ENCODE results near the gene PPP3R2. TPM values are rescaled to one million over a fixed set of nuclear protein-coding genes. Genes with fewer than 3 reads are reported as not detected.

PPP3R2 gene
- total RNA-seq, 1 donor from 2014 or later = not detected

- TF ChIP-seq POLR2AphosphoS5 (IDR thresholded peaks at IDR 0.05; ENCODE audit: insufficient read depth in 1 of 2, low read depth in 1 of 2) = no peak
- no peak for TF ChIP-seq CTCF (IDR thresholded peaks at IDR 0.05)
- TF ChIP-seq POLR2A (IDR thresholded peaks at IDR 0.05) = no peak
- intact Hi-C loops (cut with DNase I) = no loop called here
Observed at GRCh38 chr9:101604296-101604695, 9.5 kb upstream of the PPP3R2 start.

GRCh38 chr9:101601904-101602765 lies 7.4 kb upstream of the PPP3R2 start:
- DNase-seq (ENCODE audit: extremely low spot score in 2 of 2) = no peak
- no peak overlapping the region for H3K4me3 ChIP-seq
- no peaks in the 10 kb centered on the region for H3K9me3 ChIP-seq
- no peaks in the 10 kb centered on the region for H3K27me3 ChIP-seq
- TF ChIP-seq CTCF (IDR thresholded peaks at IDR 0.05) = peak in 2 of 3 experiments; percentile 32 to 41
- no peak for TF ChIP-seq POLR2AphosphoS5 (IDR thresholded peaks at IDR 0.05; ENCODE audit: insufficient read depth in 1 of 2, low read depth in 1 of 2)
- no peak for TF ChIP-seq POLR2A (IDR thresholded peaks at IDR 0.05)
- no peaks in the 10 kb centered on the region for H3K36me3 ChIP-seq
- intact Hi-C loops (cut with DNase I) = no loop called here
- H3K4me1 ChIP-seq = no peaks in the 10 kb centered on the region
- H3K27ac ChIP-seq = no peak overlapping the region

More at GRCh38 chr9:101604296-101604695, 9.5 kb upstream of the PPP3R2 start:
- Histone ChIP-seq H3K27ac (no peak overlapping the region), H3K4me3 (no peak overlapping the region), H3K27me3 (no peaks in the 10 kb centered on the region), H3K9me3 (no peaks in the 10 kb centered on the region), H3K4me1 (no peaks in the 10 kb centered on the region), H3K36me3 (no peaks in the 10 kb centered on the region)
- DNase-seq (ENCODE audit: extremely low spot score in 2 of 2) = no peak

- Histone ChIP-seq H3K27me3 (no peaks in the 10 kb centered on the region), H3K27ac (no peak overlapping the region), H3K4me3 (no peak overlapping the region), H3K36me3 (no peaks in the 10 kb centered on the region), H3K9me3 (no peaks in the 10 kb centered on the region), H3K4me1 (no peaks in the 10 kb centered on the region)
- DNase-seq (ENCODE audit: extremely low spot score in 2 of 2) = no peak
- TF ChIP-seq POLR2AphosphoS5 (IDR thresholded peaks at IDR 0.05; ENCODE audit: insufficient read depth in 1 of 2, low read depth in 1 of 2) = no peak
- no peak for TF ChIP-seq POLR2A (IDR thresholded peaks at IDR 0.05)
- no peak for TF ChIP-seq CTCF (IDR thresholded peaks at IDR 0.05)
- intact Hi-C loops (cut with DNase I) = no loop called here
Observed at GRCh38 chr9:101593345-101593744, 1.4 kb downstream of the PPP3R2 start.

GRCh38 chr9:101592788-101593187 lies 2.0 kb downstream of the PPP3R2 start:
- H3K27me3 ChIP-seq = no peaks in the 10 kb centered on the region
- H3K36me3 ChIP-seq = no peaks in the 10 kb centered on the region
- no peak overlapping the region for H3K27ac ChIP-seq
- intact Hi-C loops (cut with DNase I) = no loop called here
- H3K9me3 ChIP-seq = no peaks in the 10 kb centered on the region
- no peak for DNase-seq (ENCODE audit: extremely low spot score in 2 of 2)
- no peak overlapping the region for H3K4me3 ChIP-seq
- no peaks in the 10 kb centered on the region for H3K4me1 ChIP-seq
- TF ChIP-seq POLR2A (IDR thresholded peaks at IDR 0.05) = no peak
- TF ChIP-seq POLR2AphosphoS5 (IDR thresholded peaks at IDR 0.05; ENCODE audit: insufficient read depth in 1 of 2, low read depth in 1 of 2) = no peak
- no peak for TF ChIP-seq CTCF (IDR thresholded peaks at IDR 0.05)

DNA sequence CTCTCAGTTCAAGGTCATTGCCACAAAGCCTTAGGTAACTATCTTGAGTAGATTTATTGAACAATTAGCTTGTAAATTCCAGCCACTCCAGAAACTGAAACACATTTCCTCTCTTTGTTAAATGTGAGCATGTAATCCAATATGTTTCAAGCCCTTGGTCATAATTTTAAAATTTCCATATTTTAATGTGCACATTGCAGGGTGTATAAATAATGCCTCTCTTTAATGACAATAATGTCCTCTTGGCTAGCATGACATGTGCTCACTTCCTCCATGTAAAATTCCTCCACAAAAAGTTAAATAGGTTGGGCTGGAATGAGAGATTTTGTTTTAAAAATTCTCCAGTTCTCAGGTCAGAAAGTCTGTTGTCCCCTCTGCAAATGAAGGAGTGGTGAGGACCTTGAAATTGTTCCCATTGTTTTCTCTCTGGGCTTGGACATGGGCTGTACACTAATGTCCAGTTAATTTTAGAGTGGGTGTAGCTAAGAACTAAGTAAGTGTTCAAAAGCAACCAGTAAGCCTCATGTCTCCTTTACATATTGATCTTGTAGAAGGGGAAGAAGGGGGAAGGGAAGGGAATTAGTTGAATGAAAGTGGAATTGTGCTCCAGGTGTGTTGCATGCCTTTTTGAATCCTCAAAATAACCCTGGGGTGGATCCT lies 2.9 kb downstream of the PPP3R2 start:
- intact Hi-C loops (cut with DNase I) = no loop called here
- no peaks in the 10 kb centered on the region for H3K9me3 ChIP-seq
- TF ChIP-seq POLR2AphosphoS5 (IDR thresholded peaks at IDR 0.05; ENCODE audit: insufficient read depth in 1 of 2, low read depth in 1 of 2) (no peak), POLR2A (IDR thresholded peaks at IDR 0.05) (no peak), CTCF (IDR thresholded peaks at IDR 0.05) (no peak)

More for the DNA sequence above, 2.9 kb downstream of the PPP3R2 start:
- Histone ChIP-seq H3K36me3 (no peaks in the 10 kb centered on the region), H3K27ac (no peak overlapping the region), H3K4me3 (no peak overlapping the region), H3K27me3 (no peaks in the 10 kb centered on the region), H3K4me1 (no peaks in the 10 kb centered on the region)
- no peak for DNase-seq (ENCODE audit: extremely low spot score in 2 of 2)
